GM10248 (cell line): Measurements from ENCODE around the gene RPE65.
"Not testable (repeated sequence)": the region's sequence is repeated elsewhere in the genome, so short reads cannot be mapped to it uniquely, and the experiment has no call there.

Experiments used
- CTCF ChIA-PET: fragments of 300-600 bp; sonication (Branson Sonifier 250); formaldehyde crosslinking; extraction: SDS; loops from one replicate; lab custom pipeline; 2021; ENCODE audit warnings: antibody characterized with exemption; lab: Yijun Ruan, JAX
- POLR2A ChIA-PET: fragments of 350-650 bp; sonication (Branson Sonifier 250); formaldehyde crosslinking; extraction: SDS; loops from one replicate; lab custom pipeline; 2020; ENCODE audit warnings: antibody characterized with exemption; lab: Yijun Ruan, JAX
- DNase-seq: peaks from one replicate; pipeline ENCODE4 v3.0.0; 2012; ENCODE audit errors: extremely low spot score
- TF ChIP-seq, protein P1 (sequence below): IDR thresholded peaks from 2 replicates; pipeline ENCODE4 v1.5.1; 2012; ENCODE audit warnings: mild to moderate bottlenecking, low read depth; ENCODE audit errors: extremely low read depth, missing control alignments, control extremely low read depth

The RPE65 gene

DNA sequence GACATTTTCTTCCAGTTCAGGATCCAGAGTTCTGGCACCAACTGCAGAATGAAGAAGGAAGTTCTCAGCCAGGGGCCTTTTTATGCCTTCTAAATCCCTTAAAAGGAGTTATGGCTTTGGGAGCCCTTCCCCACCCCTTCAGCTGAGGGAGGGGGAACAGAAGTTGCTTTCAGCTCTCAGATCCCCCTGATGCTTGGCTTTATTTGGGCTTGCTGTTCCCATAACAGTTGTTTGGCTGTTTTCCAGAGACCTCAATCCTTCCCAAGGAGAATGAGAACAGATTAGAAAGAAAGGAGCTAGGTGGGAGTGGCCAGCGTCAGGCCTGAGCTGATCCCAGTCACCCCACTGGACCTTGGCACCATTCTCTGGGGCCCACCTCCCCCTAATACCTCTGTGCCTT lies at the start of gene RPE65:
Gene RPE65 (minus strand): TSS at position 54 of the 400 bp plus-strand sequence. CDS start 49 bp downstream, at position 5.
- CTCF ChIA-PET: interaction anchor here (1.3 to 1.6 kb wide), 3 partner anchors 20 to 329 kb away, joined by 3 read pairs; no protein-coding TSS in a partner anchor

DNA sequence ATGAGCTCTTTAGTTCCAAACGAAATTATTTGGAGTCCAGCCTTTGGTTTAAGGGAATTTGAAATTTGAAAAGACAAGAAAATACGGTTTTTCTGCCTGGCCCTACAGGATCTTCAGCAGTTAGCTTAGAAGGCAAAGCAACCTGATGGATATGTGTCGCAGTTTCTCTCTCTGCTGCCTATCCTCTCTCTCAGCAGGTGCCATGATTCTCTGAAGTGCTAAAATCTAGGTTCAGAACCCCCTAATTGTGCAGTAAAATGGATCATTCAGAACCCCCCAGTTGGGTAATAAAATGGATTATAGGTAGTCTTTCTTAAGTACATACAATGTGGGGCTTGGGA lies 47.6 kb upstream of the RPE65 start:
- ChIA-PET POLR2A (no interaction called here), CTCF (interaction anchor here (1.3 kb wide), 1 partner anchor 1240 kb away, joined by 4 read pairs; no protein-coding TSS in a partner anchor)
- no peak for DNase-seq
- TF ChIP-seq, protein P1, sequence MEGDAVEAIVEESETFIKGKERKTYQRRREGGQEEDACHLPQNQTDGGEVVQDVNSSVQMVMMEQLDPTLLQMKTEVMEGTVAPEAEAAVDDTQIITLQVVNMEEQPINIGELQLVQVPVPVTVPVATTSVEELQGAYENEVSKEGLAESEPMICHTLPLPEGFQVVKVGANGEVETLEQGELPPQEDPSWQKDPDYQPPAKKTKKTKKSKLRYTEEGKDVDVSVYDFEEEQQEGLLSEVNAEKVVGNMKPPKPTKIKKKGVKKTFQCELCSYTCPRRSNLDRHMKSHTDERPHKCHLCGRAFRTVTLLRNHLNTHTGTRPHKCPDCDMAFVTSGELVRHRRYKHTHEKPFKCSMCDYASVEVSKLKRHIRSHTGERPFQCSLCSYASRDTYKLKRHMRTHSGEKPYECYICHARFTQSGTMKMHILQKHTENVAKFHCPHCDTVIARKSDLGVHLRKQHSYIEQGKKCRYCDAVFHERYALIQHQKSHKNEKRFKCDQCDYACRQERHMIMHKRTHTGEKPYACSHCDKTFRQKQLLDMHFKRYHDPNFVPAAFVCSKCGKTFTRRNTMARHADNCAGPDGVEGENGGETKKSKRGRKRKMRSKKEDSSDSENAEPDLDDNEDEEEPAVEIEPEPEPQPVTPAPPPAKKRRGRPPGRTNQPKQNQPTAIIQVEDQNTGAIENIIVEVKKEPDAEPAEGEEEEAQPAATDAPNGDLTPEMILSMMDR: no peak

More for the DNA sequence above, at the start of gene RPE65:
- TF ChIP-seq, protein P1: no peak
- no peak for DNase-seq
- POLR2A ChIA-PET: no interaction called here

DNA sequence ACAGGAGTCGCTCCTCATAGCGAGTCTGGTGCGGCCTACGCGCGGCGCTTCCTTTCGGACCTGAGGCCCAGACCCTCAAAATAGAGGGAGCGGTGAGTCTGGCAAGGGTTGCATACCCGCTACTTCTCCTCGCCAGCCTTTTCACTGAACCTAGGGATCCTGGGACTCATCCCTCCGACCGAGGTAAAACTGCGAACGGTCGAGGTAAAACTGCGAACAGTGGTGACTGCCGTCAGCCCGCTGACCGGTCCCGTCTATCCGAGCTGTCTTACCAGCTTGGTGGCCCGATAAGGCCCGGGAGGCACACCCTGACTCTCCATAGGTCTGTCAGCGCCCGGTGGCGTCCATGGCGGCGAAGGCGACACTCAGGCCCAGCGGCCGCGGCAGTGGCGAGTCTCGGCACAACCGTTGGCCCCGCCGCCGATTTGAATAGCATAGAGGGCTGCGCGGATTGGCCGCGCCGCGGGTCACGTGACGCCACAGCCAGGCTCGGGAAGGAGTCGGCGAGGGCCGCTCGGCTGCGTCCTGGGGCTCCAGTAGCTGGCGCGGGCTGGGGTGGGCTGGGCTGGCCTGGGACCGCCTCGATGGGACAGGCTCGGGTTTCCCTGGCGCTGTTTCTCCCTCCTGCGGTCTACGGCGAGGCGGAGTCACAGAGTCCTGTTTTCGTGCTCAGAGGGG lies 47.1 kb upstream of the RPE65 start, which contains the start of gene DEPDC1:
Gene DEPDC1 (minus strand): TSS at position 403 of the 678 bp plus-strand sequence. CDS start 83 bp downstream, at position 320.
- TF ChIP-seq, protein P1: no peak
- ChIA-PET POLR2A (no interaction called here), CTCF (interaction anchor here (1.3 to 1.5 kb wide), 2 partner anchors 19 to 1241 kb away, joined by 3 to 4 read pairs; no protein-coding TSS in a partner anchor)
- peak; percentile 94 for DNase-seq

DNA sequence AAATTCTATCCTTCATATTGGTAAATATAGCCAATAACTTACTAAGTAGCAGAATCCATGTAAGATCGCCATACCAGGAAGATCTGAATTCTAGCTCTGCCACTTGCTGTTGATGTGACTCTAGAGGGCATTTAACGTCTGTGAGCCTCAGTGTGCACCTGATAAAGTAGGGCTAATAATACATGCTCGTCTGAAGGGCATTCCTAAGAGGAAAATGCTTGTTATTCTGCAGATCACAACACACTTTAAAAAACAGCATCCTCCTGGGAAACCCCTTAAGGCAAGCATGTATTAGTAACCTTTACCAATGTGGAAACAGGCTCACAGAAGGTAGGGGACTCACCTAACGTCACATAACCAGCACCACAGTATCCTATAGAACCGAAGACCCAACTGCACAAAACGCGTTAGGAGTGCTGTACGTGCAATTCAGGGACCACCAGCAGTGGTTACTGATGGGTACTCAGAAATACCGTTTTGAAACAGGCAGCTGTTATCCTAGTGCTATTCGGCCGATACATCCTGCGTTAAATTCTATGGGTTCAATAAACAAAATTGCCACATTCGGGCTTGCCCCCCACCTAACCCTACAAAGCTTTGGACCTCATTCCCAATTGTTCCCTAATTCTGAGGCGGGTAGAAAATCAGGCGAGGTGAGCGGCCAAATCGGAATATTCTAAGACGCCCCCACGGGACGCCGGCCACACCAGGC lies 46.4 kb upstream of the RPE65 start:
- CTCF ChIA-PET: interaction anchor here (1.1 to 1.5 kb wide), 2 partner anchors 18 to 32 kb away, joined by 3 read pairs; no protein-coding TSS in a partner anchor
- POLR2A ChIA-PET: no interaction called here
- peak; percentile 19 for DNase-seq
- TF ChIP-seq, protein P1: no peak

DNA sequence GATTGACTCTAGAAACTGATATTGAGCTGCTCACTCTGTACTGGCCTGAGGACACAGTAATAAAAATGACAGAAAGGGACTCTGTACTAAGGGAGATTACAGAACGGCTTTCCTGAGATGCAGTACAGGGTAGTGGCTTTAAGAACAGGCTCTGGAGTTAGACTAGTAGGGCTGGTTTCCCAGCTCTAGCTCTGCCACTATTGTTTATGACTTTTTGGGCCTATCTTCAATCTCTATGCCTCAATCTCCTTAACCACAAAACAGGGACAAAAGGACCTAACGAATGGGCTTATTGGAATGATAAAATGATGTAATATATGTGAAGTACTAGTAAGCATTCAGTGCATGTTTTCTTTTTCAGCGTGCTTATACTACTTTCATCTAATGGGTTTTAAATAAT lies 45.8 kb upstream of the RPE65 start:
- ChIA-PET POLR2A (no interaction called here), CTCF (interaction anchor here (1.1 to 1.5 kb wide), 3 partner anchors 17 to 1242 kb away, joined by 3 to 4 read pairs (median 3); no protein-coding TSS in a partner anchor)
- peak; percentile 10 for DNase-seq
- TF ChIP-seq, protein P1: no peak

DNA sequence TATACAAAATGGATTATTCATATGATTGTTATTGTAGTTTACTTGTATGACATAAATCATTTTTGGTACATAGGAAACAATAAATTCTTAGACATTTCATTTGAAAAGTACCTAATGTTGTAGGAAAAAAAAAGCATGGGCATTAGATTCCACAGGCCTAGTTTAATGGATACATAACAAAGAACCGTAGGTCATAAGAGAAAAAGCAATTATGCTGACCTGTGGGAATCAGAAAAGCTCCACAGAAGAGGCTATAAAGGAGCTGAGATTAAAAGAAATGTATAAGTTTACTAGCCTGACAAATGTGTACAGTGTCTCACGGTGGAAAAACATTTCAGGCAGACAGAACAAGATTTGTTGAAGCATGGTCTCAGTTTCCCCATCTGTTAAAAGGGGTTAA lies 43.4 kb upstream of the RPE65 start:
- ChIA-PET POLR2A (interaction anchor here (0.6 kb wide), 1 partner anchor 1242 kb away, joined by 3 read pairs; no protein-coding TSS in a partner anchor), CTCF (no interaction called here)
- DNase-seq: no peak
- TF ChIP-seq, protein P1: no peak

DNA sequence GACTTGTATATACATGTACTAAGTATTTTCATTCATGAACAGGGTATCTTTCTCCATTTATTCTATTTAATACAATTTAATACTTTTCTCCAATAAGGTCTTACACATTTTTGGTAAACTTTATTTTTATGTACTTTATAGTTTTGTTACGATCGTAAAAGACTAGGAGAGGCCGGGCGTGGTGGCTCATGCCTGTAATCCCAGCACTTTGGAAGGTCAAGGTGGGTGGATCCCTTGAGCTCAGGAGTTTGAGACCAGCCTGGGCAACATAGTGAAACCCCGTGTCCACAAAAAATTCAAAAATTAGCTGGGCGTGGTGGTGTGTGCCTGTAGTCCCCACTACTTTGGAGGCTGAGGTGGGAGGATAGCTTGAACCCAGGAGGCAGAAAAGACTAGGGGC lies 42.5 kb upstream of the RPE65 start:
- POLR2A ChIA-PET, CTCF ChIA-PET, DNase-seq: not testable (repeated sequence)
